Measurements from ENCODE around the gene EHD2.

GRCh38 chr19:47740866-47741519, 27.8 kb downstream of the EHD2 start:
- no peak for TF ChIP-seq CTCF (IDR thresholded peaks at IDR 0.05; ENCODE audit: borderline replicate concordance, extremely low read depth, low read length, poor library complexity, severe bottlenecking)
- no peak for TF ChIP-seq EZH2 (IDR thresholded peaks at IDR 0.05; ENCODE audit: borderline replicate concordance, low read depth, low read length, severe bottlenecking)

All from DND-41 (cell line).